DMS79 treated with DMSO at 0.1 percent for 48 hours (cell line): ENCODE data around the gene BTF3.
"Not testable (repeated sequence)": the region's sequence is repeated elsewhere in the genome, so short reads cannot be mapped to it uniquely, and the experiment has no call there.

Experiments used
- DNase-seq: peaks from one replicate; lab custom pipeline; 2025; lab: John Stamatoyannopoulos, UW

Gene BTF3

DNA sequence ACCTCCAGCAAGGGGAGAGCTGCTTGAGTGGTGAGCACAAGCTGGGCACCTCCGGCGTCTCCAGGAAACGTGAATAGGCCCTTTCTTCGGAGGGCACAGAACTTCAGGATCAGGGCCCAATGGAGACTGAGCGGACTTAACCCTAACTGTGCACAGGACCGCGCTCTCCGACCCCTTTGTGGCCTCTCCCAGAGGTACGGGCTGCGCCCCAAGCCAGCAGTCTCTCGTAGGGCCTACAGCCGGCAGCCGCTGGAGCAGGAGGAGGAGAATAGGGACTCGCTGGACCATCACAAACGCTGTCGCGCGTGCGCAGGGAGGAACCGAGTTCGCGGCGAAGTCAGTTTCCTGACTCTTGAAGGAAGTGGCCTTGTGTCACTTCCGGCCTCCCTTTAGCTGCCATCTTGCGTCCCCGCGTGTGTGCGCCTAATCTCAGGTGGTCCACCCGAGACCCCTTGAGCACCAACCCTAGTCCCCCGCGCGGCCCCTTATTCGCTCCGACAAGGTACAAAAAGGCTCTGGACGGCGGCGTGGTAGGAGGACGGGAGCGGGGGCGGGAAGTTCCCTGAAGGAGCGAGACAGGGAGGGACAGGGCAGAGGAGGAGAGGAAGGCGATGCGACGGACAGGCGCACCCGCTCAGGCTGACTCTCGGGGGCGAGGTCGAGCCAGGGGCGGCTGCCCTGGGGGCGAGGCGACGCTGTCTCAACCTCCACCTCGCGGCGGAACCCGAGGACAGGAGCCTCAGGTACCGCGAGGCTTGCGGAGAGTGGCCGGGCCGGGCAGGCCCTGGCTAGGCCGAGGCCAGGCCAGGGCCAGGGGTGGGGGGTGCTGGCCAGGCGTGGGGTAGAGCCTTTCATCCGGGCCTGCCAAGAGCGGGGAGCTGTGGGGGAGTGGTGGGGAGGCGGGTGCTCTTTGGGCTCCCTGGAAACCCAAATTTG lies at the start of gene BTF3:
Gene BTF3 (plus strand): TSS at position 386 of the 936 bp plus-strand sequence. CDS start 226 bp downstream, at position 612.
- peak; percentile 83 for DNase-seq

DNA sequence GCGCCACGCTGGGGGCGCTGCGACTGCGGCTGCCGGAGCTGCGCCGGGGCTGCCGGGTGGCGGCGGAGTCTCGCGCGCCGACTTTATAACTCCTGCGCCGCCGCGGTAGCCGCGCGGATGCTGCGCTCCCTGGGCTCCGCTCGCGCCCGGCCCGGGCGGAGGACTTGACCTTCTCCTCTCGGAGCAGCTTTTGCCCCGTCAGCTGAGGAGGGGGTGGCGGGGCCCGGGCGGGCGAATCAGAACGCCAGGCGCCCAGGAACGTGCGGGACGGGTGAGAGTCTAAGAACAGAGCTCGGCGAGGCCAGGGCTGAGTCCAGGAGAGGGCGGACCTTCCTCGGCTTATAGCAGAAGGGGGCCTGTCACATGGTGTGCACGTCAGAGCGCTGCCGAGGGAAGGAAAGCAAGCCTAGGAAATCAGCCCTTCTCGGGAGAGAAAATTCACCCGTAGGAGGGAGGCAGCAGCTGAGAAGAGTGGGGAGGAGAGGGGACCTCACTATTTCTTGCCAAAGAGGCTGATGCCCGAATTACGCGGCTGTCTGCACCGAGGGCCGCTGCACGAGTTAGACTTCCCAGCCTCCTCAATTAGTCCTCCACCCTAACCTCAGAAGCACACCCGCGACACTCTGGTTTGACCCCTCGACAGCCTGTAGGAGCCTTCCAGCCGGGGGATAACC lies 49.6 kb upstream of the BTF3 start, which contains the start of gene FOXD1:
Gene FOXD1 (minus strand): TSS at position 315 of the 674 bp plus-strand sequence. CDS start 415 bp downstream, outside the sequence.
- DNase-seq = peak; percentile 69

DNA sequence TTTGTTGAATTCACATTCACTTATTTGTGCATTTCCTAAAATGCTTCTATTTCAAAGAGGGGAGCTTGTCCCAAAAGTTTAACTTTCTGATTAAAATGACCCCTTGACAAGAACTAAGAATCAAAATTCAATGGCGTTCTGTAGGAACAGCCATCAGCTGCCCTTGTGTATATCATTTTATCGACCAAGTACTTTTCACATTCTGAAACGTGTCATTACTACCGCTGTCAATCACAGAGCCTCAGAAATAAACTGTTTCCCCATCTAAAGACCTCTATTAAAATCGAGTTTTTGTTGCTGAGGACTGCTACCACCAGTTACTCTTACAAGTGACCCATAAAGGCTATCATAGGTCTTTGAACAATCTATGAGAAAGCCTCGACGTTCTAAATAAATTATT lies 48.1 kb upstream of the BTF3 start:
- DNase-seq = no peak

DNA sequence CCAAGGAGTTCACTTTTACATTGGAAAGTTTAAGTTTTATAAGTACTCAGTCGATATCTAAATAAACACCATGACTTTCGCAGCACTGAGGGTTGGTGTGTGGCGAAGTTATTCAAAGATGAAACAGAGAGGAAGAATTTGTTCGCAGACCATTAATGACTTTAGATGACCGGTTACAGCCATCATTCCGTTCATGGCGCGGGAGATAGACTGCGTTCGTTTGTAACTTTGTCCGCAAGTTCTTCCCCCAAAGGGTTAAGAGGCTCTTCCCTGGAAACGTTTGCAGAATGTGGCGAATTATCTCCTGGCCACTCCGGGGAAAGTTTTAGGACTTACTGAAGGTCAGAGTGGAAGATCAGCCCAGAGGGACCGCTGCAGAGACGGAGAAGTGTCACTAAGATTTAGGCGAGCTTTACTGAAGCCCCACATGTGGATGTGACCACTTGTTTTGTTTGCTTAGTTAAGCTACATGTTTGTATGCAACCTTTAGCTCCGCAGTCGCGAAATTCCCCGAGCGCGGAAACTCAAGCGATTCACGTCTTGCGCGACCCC lies 47.5 kb upstream of the BTF3 start:
- no peak for DNase-seq

DNA sequence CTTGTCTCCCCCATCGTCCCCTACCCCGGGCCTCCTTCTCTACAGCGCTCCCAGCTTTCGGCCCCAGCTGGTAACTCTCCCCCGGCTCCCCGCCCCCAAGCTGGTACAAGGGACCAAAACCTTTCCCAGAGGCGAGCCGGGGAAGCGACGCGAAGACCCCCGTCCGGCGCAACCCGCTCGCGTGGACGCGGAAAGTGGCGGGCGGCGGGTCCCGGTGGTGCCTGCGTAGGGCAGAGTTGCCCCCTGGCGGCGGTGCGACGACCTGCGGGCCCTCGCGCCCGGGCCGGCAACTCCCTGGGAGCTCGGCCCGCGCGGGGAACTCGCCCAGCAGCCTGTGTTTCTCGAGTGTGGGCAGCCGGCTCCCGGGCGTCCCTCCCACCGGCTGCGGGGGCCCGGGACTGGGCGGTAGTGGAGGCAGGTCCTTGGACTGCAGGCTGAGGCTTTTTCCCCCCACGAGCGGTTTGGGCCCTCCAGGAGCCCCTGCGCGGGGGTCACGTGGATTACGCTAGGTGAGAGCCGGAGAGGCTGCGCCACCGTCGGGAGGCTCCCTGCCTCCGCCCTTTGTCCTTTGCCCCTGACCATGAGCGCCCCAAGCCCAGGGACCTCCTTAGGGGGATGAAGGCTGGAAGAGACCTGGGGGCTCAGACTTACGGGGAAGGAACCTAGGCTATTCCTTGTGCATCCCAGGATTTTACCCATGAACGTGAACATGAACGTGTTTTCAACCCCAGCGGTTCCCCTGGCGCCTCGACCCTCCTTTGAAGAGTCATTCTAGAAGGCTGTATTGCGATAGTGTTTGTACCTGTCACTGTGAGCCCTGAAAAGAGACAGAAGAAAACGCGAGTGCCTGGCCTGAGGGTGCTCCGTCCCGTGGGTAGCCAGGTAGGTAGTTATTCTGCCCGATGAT lies 46.8 kb upstream of the BTF3 start:
- no peak for DNase-seq

DNA sequence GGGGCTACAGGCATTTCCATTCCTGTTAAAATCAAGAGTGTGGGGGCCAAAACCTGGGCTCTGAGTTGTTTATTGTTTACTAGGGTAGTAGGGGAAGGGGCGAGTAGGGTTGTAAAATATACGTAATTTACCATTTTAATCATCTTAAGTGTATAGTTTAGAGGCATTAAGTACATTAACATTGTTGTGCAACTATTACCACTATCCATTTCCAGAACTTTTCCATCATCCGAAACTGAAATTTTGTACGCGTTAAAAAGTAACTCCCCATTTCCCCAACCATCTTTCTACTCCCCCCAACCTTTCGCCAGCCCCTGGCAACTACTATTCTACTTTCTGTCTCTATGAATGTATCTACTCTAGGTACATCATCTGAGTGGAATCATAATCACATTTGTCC lies 46.0 kb upstream of the BTF3 start:
- no peak for DNase-seq

DNA sequence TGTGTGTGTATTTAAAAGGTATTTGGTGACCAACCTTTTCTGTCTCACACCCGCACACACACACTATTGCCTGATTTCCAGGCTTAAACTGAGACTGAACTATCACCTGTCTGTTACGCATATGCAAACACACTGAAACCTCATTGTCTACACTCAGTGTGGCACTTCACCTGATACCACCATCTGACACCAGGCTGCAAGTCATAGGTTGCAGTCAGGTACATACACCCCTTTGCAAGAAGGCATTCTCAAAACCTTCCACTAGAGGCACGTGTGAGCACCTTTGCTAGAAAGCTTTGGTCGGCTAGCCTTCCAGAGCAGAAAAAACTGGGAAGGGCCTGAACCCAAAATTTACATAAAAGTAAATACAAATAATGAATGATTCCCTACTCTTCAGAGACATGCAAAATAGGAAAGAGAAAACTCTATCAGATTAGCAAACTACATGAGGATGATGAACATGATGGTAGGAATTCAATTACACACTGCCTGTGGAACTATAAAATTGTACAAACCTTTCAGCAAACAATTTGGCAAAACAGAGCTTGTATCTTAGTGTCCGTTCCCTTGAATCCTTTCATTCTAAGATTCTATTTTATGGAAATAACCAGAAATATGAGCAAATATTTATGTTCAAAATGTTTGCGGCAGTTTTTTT lies 43.7 kb upstream of the BTF3 start:
- DNase-seq = peak; percentile 24

DNA sequence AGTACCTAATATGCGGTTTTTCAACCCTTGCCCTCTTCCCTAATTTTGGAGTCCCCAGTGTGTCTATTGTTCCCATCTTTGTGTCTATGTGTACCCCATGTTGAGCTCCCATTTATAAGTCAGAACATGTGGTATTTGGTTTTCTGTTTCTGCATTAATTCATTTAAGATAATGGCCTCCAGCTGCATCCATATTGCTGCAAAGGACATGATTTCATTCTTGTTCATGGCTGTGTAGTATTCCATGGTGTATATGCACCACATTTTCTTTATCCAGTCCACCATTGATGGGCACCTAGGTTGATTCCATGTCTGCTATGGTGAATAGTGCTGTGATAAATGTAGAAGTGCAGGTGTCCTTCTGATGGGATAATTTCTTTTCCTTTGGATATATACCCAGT lies 41.8 kb upstream of the BTF3 start:
- DNase-seq = not testable (repeated sequence)

DNA sequence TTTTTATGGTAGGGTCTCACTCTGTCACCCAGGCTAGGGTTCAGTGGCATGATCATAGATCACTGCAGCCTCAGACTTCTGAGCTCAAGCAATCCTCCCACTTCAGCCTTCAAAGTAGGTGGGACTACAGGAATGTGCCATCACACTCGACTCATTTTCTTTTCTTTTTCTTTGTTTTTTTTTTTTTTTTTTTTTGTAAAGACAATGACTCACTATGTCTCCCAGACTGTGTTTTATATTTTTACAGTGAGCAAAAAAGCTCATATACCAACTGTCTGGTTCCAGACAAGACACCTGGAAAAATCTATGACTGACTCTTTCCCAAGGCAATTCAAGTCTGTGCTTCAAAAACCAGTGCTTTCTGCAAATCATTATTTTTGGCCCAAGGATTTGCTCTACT lies 38.9 kb upstream of the BTF3 start:
- no peak for DNase-seq

DNA sequence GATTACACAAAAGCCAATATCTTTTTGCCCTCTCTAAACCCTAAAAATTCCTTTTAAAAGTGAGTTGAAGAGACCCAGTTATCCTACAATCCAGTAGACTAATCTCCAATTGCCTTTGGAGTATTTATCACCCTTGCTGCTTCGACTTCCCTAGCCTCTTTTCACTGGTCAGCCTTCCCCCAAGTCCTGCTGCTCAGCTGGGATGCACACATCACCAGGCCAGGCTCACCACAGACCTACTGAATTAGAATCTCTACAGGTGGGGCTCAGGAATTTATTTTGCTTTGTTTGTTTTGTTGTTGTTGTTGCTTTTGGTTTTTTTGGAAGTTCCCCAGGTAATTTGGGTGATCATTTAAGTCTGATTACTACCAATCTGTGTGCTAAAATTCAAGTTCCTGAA lies 38.1 kb upstream of the BTF3 start:
- DNase-seq = no peak

DNA sequence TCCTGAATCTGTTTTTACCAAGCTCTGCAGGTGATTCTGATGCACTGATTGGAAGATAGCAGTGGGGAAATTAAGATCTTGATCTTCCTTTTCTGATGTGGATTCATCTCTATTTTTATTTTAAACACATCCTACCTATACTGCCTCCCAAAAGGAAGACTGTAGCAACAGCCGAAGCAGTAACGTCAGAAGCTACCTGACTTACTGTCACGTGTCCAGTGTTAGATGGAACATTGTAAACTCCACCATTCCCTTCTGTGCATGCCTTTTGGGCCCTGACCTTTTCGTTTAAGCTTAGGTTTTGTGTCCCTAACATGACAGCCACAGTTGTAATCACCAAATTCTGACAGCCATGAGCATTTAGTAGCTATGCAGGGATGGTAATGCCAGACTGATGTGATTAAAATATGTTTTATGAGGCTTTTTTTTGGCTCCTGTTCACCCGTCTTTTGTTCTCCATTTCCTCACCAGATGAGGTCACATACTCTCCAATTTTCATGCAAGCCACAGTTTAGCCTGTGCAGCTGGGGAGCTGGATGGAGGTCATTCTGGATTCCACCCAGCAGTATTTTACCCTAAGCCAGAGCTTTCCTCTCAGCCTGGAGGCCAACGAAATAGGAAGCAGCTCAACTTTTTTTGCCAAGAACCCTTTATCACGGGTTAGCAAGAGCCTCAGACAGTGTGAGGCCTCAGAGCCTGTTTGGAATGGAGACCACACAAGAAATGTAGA lies 34.1 kb upstream of the BTF3 start:
- no peak for DNase-seq

DNA sequence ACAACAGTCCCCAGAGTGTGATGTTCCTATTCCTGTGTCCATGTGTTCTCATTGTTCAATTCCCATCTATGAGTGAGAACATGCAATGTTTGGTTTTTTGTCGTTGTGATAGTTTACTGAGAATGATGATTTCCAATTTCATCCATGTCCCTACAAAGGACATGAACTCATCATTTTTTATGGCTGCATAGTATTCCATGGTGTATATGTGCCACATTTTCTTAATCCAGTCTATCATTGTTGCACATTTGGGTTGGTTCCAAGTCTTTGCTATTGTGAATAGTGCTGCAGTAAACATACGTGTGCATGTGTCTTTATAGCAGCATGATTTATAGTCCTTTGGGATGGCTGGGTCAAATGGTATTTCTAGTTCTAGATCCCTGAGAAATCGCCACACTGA lies 29.6 kb upstream of the BTF3 start:
- not testable (repeated sequence) for DNase-seq

DNA sequence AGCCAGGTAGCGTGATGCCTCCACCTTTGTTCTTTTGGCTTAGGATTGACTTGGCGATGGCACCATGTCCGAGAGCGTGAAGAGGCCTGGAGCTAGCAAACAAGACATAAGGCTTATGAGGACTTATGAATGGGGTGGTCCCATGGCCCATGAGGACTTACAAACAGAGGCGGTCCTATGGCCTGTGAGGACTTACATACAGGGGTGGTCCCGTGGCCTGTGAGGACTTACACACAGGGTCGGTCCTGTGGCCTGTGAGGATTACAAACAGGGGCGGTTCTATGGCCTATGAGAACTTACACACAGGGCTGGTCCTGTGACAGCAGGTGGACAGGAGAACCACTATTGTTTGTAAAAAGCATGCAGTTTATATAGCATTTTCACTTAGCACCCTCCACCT lies 28.4 kb upstream of the BTF3 start:
- DNase-seq = no peak

DNA sequence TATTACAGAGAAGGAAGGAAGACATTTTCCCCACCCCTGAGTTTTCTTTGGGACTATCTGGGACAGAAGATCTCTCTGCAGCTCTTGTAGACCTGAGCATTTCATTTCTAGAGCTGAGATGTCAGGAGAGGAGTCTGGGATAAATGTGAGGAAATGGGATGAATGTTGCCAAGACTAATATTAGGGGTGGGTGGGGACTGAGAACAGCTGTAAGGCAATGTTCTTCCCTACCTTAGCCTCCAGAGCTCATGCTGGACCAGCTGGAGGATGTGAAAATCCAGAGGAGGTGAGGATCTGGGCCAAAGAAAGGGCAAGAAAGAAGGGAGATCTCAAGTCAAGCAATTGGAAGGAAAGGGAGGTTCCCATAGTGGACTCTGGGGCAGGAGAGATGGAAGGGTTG lies 26.6 kb upstream of the BTF3 start:
- DNase-seq = no peak

DNA sequence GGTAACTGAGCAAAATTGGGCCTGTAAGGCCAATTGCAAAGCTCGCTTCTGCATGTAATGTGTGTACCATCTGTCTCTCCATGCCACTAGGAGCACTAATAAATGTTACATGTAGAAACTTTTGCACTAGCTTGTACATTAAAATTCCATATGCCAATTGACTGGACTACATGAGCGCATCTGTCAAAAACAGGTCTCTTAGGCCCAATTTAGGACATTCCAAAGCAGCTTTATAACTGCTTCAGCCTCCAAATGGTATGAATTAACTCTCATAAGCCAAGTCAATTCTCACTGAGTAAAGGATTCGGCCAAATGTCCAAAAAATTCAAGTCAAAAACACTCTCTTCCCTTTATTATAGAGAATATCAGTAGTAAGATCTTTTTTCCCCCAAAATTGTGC lies 26.1 kb upstream of the BTF3 start:
- no peak for DNase-seq

DNA sequence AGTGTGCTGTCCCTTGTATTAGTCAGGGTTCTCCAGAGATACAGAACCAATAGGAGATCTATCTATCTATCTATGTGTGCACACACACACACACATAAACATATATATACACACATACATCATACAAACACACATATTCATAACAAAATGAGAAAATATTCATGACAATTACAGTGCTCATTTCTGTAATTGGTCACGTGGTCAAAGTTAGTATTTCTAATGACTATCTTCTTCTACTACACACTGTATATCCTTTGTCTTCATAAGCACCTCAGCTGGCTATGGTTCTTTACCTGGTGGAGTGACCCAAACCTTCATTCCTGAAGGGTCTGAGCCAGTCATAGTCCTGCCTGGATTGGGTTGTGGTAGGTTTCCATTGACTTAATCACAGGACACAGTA lies 17.7 kb upstream of the BTF3 start:
- no peak for DNase-seq

DNA sequence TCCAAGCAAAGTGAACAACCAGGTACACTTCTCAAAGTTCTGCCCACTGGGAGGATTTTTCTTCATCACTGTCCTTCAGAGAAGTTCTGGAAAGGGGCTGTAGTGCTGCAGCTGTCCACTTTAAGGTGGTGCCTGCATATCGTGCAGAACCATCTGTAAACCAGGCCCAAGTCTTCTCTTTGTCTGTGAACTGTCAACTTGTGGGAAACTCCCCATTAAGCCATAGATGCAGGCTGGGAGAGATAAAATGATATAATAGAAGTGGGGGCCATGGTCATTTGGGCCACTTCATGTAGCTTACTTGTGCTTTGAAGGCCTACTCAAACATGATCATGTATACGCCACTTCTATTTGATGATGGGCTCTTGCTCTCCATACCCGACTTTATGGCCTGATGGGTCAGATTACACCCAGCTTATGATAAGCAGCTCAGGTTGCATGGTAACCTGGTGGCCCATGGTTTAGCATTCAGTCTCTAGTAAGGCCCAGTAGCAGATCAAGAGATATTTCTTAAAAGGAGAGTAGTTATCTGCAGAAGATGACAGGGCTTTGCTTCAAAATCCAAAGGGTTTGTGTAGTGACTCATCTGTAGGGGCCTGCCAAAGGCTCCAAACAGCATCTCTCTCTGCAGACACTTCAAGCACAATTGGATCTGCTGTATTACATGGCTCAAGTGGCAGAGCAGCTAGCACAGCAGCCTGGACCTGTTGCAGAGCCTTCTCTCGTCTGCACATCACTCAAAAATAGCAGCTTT lies 15.7 kb upstream of the BTF3 start:
- DNase-seq = peak; percentile 55

DNA sequence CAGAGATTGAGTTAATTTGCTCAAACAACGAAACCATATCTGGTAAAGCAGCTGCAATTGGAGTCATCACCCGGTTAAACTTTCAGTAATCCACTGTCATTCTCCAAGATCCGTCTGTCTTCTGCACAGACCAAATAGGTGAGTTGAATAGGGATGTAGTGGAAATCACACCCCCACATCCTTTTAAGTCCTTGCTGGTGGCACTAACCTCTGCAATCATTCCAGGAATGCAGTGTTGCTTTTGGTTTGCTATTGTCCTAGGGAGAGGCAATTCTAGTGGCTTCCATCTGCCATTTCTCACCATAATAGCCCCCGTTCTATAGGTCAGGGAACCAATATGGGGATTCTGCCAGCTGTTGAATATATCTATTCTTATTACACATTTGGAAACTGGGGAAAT lies 14.6 kb upstream of the BTF3 start:
- DNase-seq = no peak

DNA sequence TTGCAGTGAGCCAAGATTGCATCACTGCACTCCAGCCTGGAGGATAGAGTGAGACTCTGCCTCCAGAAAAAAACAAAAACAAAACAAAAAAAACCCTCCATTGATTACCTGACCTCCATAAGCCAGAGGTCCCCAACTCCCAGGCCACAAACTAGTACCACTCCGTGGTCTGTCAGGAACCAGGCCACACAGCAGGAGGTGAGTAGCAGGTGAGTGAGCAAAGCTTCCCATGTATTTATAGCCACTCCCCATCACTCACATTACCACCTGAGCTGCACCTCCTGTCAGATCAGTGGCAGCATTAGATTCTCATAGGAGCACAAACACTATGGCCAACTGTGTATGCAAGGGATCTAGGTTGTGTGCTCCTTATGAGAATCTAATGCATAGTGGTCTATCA lies 13.7 kb upstream of the BTF3 start:
- DNase-seq = no peak

DNA sequence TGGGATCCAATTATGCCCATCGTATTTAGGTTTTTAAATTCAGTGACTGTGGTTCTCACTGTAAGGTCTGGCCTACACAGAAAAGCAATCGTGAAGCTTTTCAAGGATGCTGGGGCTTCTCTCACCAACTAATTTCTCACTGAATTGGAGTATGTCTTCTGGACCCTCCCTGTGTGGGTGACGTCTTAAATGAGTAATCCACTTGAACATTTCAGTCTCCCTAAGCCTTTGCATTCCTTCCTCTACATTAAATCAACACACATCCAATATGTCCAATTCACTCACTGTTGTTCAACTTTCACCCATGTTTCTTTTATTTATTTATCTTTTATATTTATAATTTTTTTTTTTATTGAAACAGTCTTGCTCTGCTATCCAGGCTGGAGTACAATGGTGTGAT lies 12.5 kb upstream of the BTF3 start:
- no peak for DNase-seq
